Progenitor cell of endocrine pancreas (in vitro differentiated cells): ENCODE results near the gene RAF1. TPM values are rescaled to one million over a fixed set of nuclear protein-coding genes. Genes with fewer than 3 reads are reported as not detected.

Experiments used
- DNase-seq: peaks from one replicate; pipeline ENCODE4 v3.0.0; 2021; ENCODE audit warnings: low spot score; ENCODE audit not compliant: unreplicated experiment
- H3K27ac Mint-ChIP-seq: 2 replicates; pipeline ENCODE4 v1.8.0; 2021; ENCODE audit warnings: mild to moderate bottlenecking, moderate library complexity, mixed read lengths
- H3K27me3 Mint-ChIP-seq: 2 replicates; pipeline ENCODE4 v1.8.0; 2021; ENCODE audit warnings: mixed read lengths
- H3K36me3 Mint-ChIP-seq: 2 replicates; pipeline ENCODE4 v1.8.0; 2022; ENCODE audit warnings: mixed read lengths; ENCODE audit not compliant: insufficient read depth
- H3K4me1 Mint-ChIP-seq: 2 replicates; pipeline ENCODE4 v1.8.0; 2021; ENCODE audit warnings: low read depth, mixed read lengths
- H3K4me3 Mint-ChIP-seq: 2 replicates; pipeline ENCODE4 v1.8.0; 2021; ENCODE audit warnings: low read depth, mild to moderate bottlenecking, moderate library complexity, mixed read lengths
- H3K9me3 Mint-ChIP-seq: 2 replicates; pipeline ENCODE4 v1.8.0; 2021; ENCODE audit warnings: low read depth, mixed read lengths
- total RNA-seq: library from RNA; stranded (reverse); gene quantifications from 2 replicates; pipeline ENCODE4 v1.2.1, GENCODE V29; 2021
- TF ChIP-seq, protein P1 (sequence below): fragments of 200-600 bp; sonication (generic); IDR thresholded peaks from one replicate; pipeline ENCODE4 v1.5.0; 2021; ENCODE audit warnings: antibody characterized with exemption, mild to moderate bottlenecking; ENCODE audit not compliant: unreplicated experiment

Gene RAF1
- total RNA-seq, 1 donor from 2014 or later, result 135 TPM

- no peak for DNase-seq
- Mint-ChIP-seq H3K27me3 (no peaks in the 10 kb centered on the region), H3K36me3 (peaks cover 13% of the 10 kb centered on the region), H3K9me3 (no peaks in the 10 kb centered on the region), H3K4me1 (peaks cover 7% of the 10 kb centered on the region), H3K4me3 (no peak overlapping the region), H3K27ac (no peak overlapping the region)
- TF ChIP-seq, protein P1, sequence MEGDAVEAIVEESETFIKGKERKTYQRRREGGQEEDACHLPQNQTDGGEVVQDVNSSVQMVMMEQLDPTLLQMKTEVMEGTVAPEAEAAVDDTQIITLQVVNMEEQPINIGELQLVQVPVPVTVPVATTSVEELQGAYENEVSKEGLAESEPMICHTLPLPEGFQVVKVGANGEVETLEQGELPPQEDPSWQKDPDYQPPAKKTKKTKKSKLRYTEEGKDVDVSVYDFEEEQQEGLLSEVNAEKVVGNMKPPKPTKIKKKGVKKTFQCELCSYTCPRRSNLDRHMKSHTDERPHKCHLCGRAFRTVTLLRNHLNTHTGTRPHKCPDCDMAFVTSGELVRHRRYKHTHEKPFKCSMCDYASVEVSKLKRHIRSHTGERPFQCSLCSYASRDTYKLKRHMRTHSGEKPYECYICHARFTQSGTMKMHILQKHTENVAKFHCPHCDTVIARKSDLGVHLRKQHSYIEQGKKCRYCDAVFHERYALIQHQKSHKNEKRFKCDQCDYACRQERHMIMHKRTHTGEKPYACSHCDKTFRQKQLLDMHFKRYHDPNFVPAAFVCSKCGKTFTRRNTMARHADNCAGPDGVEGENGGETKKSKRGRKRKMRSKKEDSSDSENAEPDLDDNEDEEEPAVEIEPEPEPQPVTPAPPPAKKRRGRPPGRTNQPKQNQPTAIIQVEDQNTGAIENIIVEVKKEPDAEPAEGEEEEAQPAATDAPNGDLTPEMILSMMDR, result no peak
These were observed 45.5 kb downstream of the RAF1 start for GRCh38 chr3:12618426-12618825.

- no peak overlapping the region for H3K4me3 Mint-ChIP-seq
- H3K4me1 Mint-ChIP-seq, result peaks cover 3% of the 10 kb centered on the region
- no peak for DNase-seq
- no peaks in the 10 kb centered on the region for H3K9me3 Mint-ChIP-seq
- no peak overlapping the region for H3K27ac Mint-ChIP-seq
- H3K36me3 Mint-ChIP-seq, result peaks cover 16% of the 10 kb centered on the region
- H3K27me3 Mint-ChIP-seq, result no peaks in the 10 kb centered on the region
- TF ChIP-seq, protein P1, result no peak
These were observed 48.7 kb downstream of the RAF1 start for GRCh38 chr3:12615266-12615665.

- TF ChIP-seq, protein P1, result no peak
- H3K27ac Mint-ChIP-seq, result peak overlapping the region; percentile 30
- DNase-seq, result no peak
- H3K4me1 Mint-ChIP-seq, result peaks cover 3% of the 10 kb centered on the region
- no peaks in the 10 kb centered on the region for H3K27me3 Mint-ChIP-seq
- peaks cover 22% of the 10 kb centered on the region for H3K36me3 Mint-ChIP-seq
- no peak overlapping the region for H3K4me3 Mint-ChIP-seq
- H3K9me3 Mint-ChIP-seq, result no peaks in the 10 kb centered on the region
These were observed 50.7 kb downstream of the RAF1 start for GRCh38 chr3:12613250-12613649.

GRCh38 chr3:12612514-12613226 is 51.2 kb downstream of the RAF1 start:
- TF ChIP-seq, protein P1, result no peak
- peaks cover 3% of the 10 kb centered on the region for H3K4me1 Mint-ChIP-seq
- no peak overlapping the region for H3K4me3 Mint-ChIP-seq
- no peaks in the 10 kb centered on the region for H3K9me3 Mint-ChIP-seq
- H3K27me3 Mint-ChIP-seq, result no peaks in the 10 kb centered on the region
- H3K36me3 Mint-ChIP-seq, result peaks cover 19% of the 10 kb centered on the region
- no peak for DNase-seq
- H3K27ac Mint-ChIP-seq, result no peak overlapping the region

DNA sequence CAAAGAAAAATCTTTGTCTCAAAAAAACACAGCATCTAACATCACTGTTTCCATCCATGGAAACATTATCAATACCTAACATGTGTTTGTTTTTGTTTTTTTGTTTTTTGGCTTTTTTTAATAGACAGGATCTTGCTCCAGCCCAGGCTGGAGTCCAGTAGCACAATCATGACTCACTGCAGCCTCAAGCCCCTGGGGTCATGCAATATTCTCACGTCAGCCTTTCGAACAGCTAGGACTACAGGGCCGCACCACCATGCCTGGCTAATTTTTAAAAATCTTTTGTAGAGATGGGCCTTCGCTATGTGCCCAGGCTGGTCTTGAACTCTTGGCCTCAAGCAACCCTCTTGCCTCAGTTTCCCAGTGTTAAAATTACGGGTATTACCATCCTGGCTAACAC is 52.8 kb downstream of the RAF1 start:
- H3K9me3 Mint-ChIP-seq, result no peaks in the 10 kb centered on the region
- DNase-seq, result no peak
- H3K4me3 Mint-ChIP-seq, result no peak overlapping the region
- no peak overlapping the region for H3K27ac Mint-ChIP-seq
- TF ChIP-seq, protein P1, result no peak
- H3K4me1 Mint-ChIP-seq, result peaks cover 3% of the 10 kb centered on the region
- no peaks in the 10 kb centered on the region for H3K27me3 Mint-ChIP-seq
- H3K36me3 Mint-ChIP-seq, result peaks cover 21% of the 10 kb centered on the region
